Progenitor cell of endocrine pancreas (in vitro differentiated cells): ENCODE measurements around the gene SLC35E2B. TPM values are rescaled to one million over a fixed set of nuclear protein-coding genes. Genes with fewer than 3 reads are reported as not detected.

Experiments
- DNase-seq: peaks from one replicate; pipeline ENCODE4 v3.0.0; 2021; ENCODE audit warnings: low spot score; ENCODE audit not compliant: unreplicated experiment
- H3K27ac Mint-ChIP-seq: 2 replicates; pipeline ENCODE4 v1.8.0; 2021; ENCODE audit warnings: mild to moderate bottlenecking, moderate library complexity, mixed read lengths
- H3K27me3 Mint-ChIP-seq: 2 replicates; pipeline ENCODE4 v1.8.0; 2021; ENCODE audit warnings: mixed read lengths
- H3K36me3 Mint-ChIP-seq: 2 replicates; pipeline ENCODE4 v1.8.0; 2022; ENCODE audit warnings: mixed read lengths; ENCODE audit not compliant: insufficient read depth
- H3K4me1 Mint-ChIP-seq: 2 replicates; pipeline ENCODE4 v1.8.0; 2021; ENCODE audit warnings: low read depth, mixed read lengths
- H3K4me3 Mint-ChIP-seq: 2 replicates; pipeline ENCODE4 v1.8.0; 2021; ENCODE audit warnings: low read depth, mild to moderate bottlenecking, moderate library complexity, mixed read lengths
- H3K9me3 Mint-ChIP-seq: 2 replicates; pipeline ENCODE4 v1.8.0; 2021; ENCODE audit warnings: low read depth, mixed read lengths
- total RNA-seq: library from RNA; stranded (reverse); gene quantifications from 2 replicates; pipeline ENCODE4 v1.2.1, GENCODE V29; 2021
- TF ChIP-seq, protein P1 (sequence below): fragments of 200-600 bp; sonication (generic); IDR thresholded peaks from one replicate; pipeline ENCODE4 v1.5.0; 2021; ENCODE audit warnings: antibody characterized with exemption, mild to moderate bottlenecking; ENCODE audit not compliant: unreplicated experiment

The SLC35E2B gene
- total RNA-seq, 1 donor from 2014 or later: 123 TPM

DNA sequence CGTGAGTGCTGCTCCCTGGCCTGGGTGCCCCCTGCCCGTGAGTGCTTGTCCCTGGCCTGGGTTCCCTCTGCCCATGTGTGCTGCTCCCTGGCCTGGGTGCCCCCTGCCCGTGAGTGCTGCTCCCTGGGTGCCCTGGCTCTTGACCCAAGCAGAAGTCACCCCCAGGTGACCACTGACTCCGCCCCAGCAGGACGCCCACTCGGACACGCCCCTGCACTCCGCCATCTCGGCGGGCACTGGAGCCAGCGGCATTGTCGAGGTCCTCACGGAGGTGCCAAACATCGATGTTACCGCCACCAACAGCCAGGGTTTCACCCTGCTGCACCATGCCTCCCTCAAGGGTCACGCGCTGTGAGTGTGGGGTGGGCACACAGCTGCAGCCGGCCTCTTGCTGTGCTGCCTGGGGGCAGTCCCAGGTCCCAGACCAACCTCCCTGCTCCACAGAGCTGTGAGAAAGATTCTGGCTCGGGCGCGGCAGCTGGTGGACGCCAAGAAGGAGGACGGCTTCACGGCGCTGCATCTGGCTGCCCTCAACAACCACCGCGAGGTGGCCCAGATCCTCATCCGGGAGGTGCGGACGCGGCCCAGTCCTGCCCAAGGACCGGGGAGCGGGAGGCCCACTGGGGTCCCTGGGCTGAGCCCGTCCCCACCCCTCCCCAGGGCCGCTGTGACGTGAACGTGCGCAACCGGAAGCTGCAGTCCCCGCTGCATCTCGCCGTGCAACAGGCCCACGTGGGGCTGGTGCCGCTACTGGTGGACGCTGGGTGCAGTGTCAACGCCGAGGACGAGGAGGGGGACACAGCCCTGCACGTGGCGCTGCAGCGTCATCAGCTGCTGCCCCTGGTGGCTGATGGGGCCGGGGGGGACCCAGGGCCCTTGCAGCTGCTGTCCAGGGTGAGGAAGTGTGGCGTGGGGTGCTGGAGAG lies 64.5 kb downstream of the SLC35E2B start:
- Mint-ChIP-seq H3K36me3 (no peaks in the 10 kb centered on the region), H3K27ac (no peak overlapping the region), H3K4me3 (no peak overlapping the region), H3K27me3 (peaks cover 3% of the 10 kb centered on the region), H3K9me3 (no peaks in the 10 kb centered on the region), H3K4me1 (no peaks in the 10 kb centered on the region)
- TF ChIP-seq, protein P1, sequence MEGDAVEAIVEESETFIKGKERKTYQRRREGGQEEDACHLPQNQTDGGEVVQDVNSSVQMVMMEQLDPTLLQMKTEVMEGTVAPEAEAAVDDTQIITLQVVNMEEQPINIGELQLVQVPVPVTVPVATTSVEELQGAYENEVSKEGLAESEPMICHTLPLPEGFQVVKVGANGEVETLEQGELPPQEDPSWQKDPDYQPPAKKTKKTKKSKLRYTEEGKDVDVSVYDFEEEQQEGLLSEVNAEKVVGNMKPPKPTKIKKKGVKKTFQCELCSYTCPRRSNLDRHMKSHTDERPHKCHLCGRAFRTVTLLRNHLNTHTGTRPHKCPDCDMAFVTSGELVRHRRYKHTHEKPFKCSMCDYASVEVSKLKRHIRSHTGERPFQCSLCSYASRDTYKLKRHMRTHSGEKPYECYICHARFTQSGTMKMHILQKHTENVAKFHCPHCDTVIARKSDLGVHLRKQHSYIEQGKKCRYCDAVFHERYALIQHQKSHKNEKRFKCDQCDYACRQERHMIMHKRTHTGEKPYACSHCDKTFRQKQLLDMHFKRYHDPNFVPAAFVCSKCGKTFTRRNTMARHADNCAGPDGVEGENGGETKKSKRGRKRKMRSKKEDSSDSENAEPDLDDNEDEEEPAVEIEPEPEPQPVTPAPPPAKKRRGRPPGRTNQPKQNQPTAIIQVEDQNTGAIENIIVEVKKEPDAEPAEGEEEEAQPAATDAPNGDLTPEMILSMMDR: no peak
- no peak for DNase-seq

DNA sequence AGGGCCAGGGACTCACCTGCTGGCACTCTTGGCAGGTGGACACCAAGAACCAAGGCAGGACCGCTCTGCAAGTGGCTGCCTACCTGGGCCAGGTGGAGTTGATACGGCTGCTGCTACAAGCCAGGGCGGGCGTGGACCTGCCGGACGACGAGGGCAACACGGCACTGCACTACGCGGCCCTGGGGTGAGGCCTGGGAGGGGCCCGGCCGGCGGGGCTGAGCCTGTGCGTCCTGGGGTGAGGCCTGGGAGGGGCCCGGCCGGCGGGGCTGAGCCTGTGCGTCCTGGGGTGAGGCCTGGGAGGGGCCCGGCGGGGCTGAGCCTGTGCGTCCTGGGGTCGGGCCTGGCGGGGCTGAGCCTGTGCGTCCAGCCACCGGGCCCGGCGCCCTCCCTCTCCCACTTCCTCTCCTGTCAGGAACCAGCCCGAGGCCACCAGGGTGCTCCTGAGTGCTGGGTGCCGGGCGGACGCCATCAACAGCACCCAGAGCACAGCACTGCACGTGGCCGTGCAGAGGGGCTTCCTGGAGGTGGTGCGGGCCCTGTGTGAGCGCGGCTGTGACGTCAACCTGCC lies 65.2 kb downstream of the SLC35E2B start:
- H3K9me3 Mint-ChIP-seq: no peaks in the 10 kb centered on the region
- H3K36me3 Mint-ChIP-seq: no peaks in the 10 kb centered on the region
- peaks cover 3% of the 10 kb centered on the region for H3K27me3 Mint-ChIP-seq
- no peak overlapping the region for H3K27ac Mint-ChIP-seq
- no peaks in the 10 kb centered on the region for H3K4me1 Mint-ChIP-seq
- DNase-seq: no peak
- H3K4me3 Mint-ChIP-seq: no peak overlapping the region
- TF ChIP-seq, protein P1: no peak

DNA sequence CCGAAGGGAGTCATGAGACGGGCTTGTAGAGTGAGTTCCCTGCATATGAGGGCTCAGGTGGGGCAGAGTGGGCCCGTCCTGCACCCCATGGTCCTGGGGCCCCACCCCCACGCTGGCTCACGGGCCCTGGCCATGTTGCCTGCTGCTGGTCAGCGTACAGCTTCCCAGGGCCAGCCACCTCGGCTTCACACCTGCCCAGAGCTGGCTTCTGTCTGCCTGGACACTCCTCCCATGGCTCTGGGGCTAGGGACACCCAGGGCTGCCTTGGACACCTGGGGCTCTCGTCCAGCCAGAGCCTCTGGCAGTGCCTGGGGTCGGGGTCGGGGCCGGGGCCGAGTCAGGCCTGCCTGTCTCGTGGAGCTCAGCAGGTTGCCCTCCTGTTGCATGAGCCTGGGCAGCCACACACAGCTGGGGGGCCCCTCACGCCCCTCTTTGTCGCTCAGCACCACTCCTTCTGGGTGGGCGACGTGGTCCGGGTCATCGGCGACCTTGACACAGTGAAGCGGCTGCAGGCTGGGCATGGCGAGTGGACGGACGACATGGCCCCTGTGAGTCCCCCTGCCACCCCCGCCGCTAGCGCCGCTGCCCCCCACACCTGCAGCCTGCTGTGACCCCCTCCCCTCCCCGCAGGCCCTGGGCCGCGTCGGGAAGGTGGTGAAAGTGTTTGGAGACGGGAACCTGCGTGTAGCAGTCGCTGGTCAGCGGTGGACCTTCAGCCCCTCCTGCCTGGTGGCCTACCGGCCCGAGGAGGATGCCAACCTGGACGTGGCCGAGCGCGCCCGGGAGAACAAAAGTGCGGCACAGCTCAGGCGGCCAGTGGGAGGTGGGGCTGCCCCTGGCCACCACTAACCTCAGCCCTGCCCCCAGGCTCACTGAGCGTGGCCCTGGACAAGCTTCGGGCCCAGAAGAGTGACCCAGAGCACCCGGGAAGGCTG lies 66.1 kb downstream of the SLC35E2B start:
- no peaks in the 10 kb centered on the region for H3K36me3 Mint-ChIP-seq
- TF ChIP-seq, protein P1: no peak
- DNase-seq: no peak

DNA sequence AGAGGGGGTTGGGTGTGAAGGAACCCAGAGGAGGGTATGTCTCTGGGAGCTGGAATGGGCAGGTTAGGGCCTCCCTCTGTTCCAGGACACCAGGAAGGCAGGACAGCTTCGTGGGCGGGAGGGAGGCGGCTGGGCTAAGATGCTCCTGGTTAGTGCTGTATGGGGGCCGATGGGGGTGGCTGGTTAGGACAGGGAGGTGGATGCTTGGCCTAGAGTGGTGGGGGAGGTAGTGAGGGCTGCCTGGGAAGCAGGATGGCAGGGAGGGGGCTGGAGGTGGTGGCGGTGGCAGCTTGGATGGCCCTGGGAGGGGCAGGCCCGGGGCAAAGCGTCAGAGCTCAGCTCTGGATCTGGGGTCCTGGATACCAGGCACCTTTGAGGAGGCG lies 66.8 kb downstream of the SLC35E2B start:
- H3K36me3 Mint-ChIP-seq: no peaks in the 10 kb centered on the region
- TF ChIP-seq, protein P1: no peak
- H3K9me3 Mint-ChIP-seq: no peaks in the 10 kb centered on the region
- peaks cover 3% of the 10 kb centered on the region for H3K27me3 Mint-ChIP-seq
- H3K4me1 Mint-ChIP-seq: no peaks in the 10 kb centered on the region
- DNase-seq: no peak
- H3K27ac Mint-ChIP-seq: no peak overlapping the region
- H3K4me3 Mint-ChIP-seq: no peak overlapping the region

More for the DNA sequence above, 66.1 kb downstream of the SLC35E2B start:
- Mint-ChIP-seq H3K27ac (no peak overlapping the region), H3K9me3 (no peaks in the 10 kb centered on the region), H3K27me3 (peaks cover 3% of the 10 kb centered on the region), H3K4me1 (no peaks in the 10 kb centered on the region), H3K4me3 (no peak overlapping the region)

DNA sequence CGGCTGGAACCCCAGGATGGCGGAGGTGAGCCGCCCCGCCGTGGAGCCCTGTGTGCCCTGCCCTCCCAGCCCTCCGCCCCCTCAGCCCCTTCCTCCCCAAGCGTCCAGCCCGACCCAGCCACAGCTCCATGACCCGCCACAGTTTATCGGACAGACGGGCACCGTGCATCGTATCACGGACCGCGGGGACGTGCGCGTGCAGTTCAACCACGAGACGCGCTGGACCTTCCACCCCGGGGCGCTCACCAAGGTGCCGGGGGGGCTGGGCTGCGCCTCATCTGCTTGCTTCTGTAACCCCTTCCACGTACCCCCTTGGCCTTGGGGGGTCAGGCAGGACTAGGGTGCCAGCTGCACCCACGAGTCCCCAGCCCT lies 67.2 kb downstream of the SLC35E2B start:
- H3K4me1 Mint-ChIP-seq: no peaks in the 10 kb centered on the region
- peaks cover 2% of the 10 kb centered on the region for H3K27me3 Mint-ChIP-seq
- no peak overlapping the region for H3K27ac Mint-ChIP-seq
- H3K9me3 Mint-ChIP-seq: no peaks in the 10 kb centered on the region
- TF ChIP-seq, protein P1: no peak
- H3K36me3 Mint-ChIP-seq: no peaks in the 10 kb centered on the region
- DNase-seq: no peak
- no peak overlapping the region for H3K4me3 Mint-ChIP-seq
